Vagina (tissue), 2 donors: ENCODE results near the gene STK40.

Experiments
- POLR2A ChIP-seq, 2 donors: fragments of 450-650 bp; IDR thresholded peaks; one replicate each; pipeline ENCODE4 v1.6.1; 2017; ENCODE audit warnings: antibody characterized with exemption in 2 of 2, mild to moderate bottlenecking in 2 of 2, moderate library complexity in 2 of 2
- POLR2AphosphoS5 ChIP-seq, 2 donors: sonication (generic); formaldehyde crosslinking; IDR thresholded peaks; one replicate each; pipeline ENCODE4 v1.9.0; 2017; ENCODE audit warnings: antibody characterized with exemption in 2 of 2, mild to moderate bottlenecking in 2 of 2, low read depth in 1 of 2; ENCODE audit not compliant: insufficient read depth in 1 of 2
- TF ChIP-seq, protein P1 (sequence below), 3 experiments: fragments of 450-650 bp in 2 of 3; fragments of 200-600 bp in 1 of 3; sonication (generic) in 1 of 3; IDR thresholded peaks; one replicate each; pipeline ENCODE4 v1.5.1; 2017 to 2019; ENCODE audit warnings: antibody characterized with exemption in 3 of 3, mild to moderate bottlenecking in 2 of 3, moderate library complexity in 2 of 3

DNA sequence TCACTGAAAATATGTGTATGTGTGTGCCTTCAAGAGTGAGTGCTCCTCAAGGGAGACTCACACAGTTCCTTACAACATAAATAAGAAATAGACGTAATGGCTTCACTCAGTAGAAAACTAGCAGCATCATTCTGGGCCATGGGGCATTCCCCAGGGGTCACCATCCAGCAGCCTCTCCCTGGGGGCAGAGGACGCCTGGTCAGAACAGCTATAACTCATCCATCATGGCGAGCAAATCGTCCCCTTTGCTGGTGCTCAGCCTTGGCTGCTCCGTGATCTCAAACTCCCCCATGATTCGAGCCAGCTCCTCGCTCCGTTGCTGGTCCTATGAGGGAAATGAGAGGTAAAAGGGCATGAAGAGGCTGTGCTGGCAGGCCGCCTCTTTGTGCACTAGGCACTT, 32.2 kb upstream of the STK40 start:
- TF ChIP-seq, protein P1, sequence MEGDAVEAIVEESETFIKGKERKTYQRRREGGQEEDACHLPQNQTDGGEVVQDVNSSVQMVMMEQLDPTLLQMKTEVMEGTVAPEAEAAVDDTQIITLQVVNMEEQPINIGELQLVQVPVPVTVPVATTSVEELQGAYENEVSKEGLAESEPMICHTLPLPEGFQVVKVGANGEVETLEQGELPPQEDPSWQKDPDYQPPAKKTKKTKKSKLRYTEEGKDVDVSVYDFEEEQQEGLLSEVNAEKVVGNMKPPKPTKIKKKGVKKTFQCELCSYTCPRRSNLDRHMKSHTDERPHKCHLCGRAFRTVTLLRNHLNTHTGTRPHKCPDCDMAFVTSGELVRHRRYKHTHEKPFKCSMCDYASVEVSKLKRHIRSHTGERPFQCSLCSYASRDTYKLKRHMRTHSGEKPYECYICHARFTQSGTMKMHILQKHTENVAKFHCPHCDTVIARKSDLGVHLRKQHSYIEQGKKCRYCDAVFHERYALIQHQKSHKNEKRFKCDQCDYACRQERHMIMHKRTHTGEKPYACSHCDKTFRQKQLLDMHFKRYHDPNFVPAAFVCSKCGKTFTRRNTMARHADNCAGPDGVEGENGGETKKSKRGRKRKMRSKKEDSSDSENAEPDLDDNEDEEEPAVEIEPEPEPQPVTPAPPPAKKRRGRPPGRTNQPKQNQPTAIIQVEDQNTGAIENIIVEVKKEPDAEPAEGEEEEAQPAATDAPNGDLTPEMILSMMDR (IDR thresholded peaks at IDR 0.05): no peak
- TF ChIP-seq POLR2AphosphoS5 (IDR thresholded peaks at IDR 0.05; ENCODE audit: insufficient read depth in 1 of 2, low read depth in 1 of 2) (no peak), POLR2A (IDR thresholded peaks at IDR 0.05) (no peak)
